DMS79 (cell line): Measurements from ENCODE around the gene SCAND1.

Source experiments
- DNase-seq: peaks from one replicate; lab custom pipeline; 2025; lab: John Stamatoyannopoulos, UW

SCAND1 gene

GRCh38 chr20:35904982-35905663 lies 49.2 kb downstream of the SCAND1 start:
- DNase-seq: no peak

- no peak for DNase-seq
Observed at GRCh38 chr20:35903843-35904242, 50.5 kb downstream of the SCAND1 start.
